ENCODE results near the gene NRXN3.
A peak's percentile ranks its signal among the peaks of the same experiment; 100 is the strongest.
"Not testable (repeated sequence)": the region's sequence is repeated elsewhere in the genome, so short reads cannot be mapped to it uniquely, and the experiment has no call there.

Gene NRXN3

DNA sequence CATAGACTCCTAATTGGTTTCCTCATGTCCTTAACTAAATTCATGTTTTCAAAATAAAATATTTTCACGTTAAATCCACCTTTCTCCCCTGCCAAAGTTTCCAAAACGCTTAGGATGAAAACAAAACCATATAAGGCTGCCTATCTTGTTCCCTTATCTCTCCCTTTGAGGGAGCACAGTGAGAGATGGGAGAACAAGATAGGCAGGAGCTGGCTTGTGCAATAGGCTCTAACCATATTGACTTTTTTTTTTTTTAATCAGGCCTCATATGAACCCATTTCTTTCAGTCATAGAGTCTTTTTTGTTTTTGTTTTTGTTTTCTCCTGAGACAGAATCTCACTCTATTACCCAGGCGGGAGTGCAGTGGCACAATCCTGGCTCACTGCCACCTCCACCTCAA lies 184.9 kb downstream of the NRXN3 start:
- no peak for DNase-seq (ENCODE audit: low read depth, low spot score)
- H3K4me3 ChIP-seq (ENCODE audit: low read length): no peak overlapping the region

DNA sequence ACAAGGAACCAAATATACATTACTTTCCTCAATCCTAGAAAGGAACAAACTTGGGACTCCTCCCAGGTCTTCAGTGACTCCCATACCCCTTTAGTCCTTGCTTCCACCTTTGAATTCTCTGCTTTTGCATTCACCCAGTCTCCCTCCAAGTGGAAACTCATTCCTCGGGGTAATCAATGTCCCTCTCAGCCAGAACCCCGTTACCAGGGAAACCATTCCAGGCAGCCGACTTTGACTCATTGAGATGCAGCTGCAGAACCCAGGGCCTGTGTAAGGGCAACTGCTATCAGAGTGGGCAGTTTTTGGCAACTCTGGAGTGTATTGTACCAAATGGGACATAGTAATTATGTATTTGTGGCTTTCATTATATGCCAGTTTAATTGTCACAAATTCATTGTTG lies 186.2 kb downstream of the NRXN3 start:
- no peak for DNase-seq (ENCODE audit: low read depth, low spot score)
- no peak overlapping the region for H3K4me3 ChIP-seq (ENCODE audit: low read length)

DNA sequence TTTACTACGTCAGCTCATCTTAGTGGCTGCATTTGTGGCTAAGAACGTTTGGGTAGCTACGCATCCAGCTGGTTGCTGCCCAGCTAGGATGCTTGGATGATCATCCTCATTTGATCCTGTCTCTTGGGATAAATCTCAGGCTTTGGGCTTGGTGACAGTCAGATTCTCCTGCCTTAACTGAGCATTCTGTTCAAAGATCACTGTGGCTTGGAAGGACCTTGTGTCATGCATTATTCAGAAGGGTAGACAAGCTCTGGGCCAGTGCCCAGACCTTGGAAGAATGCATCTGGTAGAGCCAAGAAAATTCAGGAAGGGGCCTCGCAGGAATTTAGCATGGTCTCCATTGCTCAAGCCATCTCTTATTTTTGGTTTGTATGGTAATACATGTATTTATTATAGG lies 188.4 kb downstream of the NRXN3 start:
- H3K4me3 ChIP-seq (ENCODE audit: low read length): no peak overlapping the region
- DNase-seq (ENCODE audit: low read depth, low spot score): no peak

DNA sequence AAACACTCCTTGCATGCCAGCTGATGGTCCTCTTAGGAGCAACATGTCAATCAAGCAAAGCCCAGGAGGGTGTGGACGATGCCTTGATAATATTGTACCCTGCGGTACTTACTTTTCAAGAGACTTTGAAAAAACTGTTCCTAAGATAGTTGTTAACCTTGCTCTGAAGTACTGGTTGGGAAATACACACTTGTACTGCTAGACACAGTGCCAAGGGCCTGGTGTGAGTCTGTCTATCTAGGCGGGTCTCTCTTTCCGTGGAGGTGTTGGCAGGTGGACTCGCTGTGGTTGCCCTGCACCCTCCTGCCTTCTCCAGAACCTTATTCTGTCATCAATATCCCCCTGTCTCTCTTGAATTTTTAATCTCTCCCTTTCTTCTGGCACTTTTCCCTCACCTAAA lies 189.4 kb downstream of the NRXN3 start:
- no peak for DNase-seq (ENCODE audit: low read depth, low spot score)
- no peak overlapping the region for H3K4me3 ChIP-seq (ENCODE audit: low read length)

DNA sequence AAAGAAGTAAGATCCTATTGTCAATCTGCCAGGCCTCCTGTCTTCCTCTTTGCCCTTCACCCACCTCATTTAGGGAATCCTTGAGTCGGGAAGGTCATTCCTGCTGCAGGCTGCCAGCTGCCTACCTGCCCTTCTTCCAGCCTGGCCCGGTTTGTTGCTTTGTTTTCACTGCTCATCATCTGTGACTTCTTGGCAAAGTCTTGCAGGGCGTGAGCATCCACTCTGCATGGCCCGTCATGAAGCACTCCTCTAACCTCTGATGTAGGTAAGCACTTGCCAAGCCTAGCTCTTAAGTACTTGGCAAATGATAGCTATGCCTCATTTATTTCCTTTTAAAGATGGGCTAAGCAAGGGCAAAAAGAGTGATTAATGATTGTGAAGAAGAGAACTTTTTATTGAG lies 192.8 kb downstream of the NRXN3 start:
- no peak overlapping the region for H3K4me3 ChIP-seq (ENCODE audit: low read length)
- DNase-seq (ENCODE audit: low read depth, low spot score): no peak

DNA sequence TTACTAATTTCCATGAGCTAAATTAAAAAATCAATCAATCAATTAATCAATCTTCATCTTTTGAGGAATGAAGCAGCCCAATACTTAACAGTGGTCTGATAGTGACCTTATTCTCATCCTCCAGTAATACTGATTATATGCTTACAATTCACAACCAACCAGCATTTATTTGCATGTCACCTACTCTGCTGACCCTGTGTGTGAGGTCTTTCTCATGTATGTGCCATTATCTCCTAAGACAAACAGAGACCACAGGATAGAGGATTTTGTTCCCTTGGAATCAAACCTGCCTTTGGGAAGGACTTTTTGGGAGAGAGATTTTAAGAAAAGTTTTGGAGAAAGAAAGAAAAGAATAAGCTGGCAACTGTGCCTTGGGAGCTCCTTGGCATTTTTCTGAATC lies 197.2 kb downstream of the NRXN3 start:
- no peak for DNase-seq (ENCODE audit: low read depth, low spot score)
- no peak overlapping the region for H3K4me3 ChIP-seq (ENCODE audit: low read length)

DNA sequence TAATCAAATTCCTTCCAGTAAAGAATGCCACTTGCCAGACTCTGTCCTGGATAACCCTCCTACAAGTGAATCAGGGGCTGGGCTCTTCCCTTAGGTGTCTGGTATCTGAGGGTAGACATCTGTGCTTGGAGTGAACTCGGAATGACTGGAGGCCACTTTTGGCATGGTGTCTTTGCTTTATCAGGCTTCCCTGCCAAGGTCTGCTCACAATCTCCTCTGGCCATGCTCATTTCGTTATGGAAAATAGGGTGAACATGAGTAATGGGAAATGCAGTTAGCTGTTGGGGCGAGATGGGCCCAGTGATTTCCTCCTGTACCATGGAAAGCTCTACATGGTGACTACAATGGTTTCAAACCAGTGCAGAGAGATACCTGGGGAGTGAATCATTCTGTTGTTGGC lies 212.9 kb downstream of the NRXN3 start:
- H3K4me3 ChIP-seq (ENCODE audit: low read length): no peak overlapping the region
- no peak for DNase-seq (ENCODE audit: low read depth, low spot score)

DNA sequence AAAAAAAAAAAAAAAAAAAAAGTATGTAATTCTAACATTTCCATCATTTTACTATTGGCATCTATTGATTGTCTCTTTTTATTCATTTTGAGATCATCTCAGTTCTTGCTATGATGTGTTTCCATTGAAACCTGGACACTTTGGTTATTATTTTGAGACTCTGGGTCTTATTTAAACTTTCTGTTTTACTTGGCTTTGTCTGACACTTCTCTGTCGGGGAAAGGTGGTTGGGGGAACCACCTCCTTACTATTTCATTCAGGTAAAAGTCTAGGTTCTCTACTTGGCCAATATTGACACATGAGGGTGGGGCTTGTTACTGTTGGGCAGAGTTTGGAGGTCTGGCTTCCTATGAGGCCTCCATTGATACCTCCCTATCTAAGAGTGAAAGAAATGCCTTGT lies 228.0 kb downstream of the NRXN3 start:
- no peak for DNase-seq (ENCODE audit: low read depth, low spot score)
- no peak overlapping the region for H3K4me3 ChIP-seq (ENCODE audit: low read length)

DNA sequence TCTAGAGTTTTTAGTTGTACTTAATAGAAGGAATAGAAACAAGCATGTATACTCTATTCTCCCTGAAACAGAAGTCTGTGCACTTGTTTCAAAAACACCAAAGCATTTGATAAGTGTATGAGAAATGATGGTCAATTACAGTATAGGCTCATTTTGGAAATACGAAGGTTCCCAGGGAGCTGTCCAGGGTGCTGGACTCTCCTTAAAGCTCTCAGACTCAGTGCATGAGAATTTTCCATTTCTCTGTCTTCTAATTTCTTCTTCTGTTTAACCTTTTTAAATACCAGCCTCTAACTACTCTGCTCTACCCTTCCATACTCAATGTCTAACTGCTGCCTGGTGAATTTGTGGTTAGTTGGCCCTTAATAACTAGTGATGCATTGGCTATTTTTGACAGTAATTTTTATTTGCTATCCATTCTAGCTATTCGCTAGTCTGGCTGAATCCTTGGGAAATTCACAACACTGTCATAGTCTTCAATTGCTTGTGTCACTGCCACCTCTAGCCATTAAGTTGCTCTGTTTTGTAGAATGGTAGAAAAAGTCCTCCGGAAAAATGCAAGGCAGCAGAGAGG lies 229.2 kb downstream of the NRXN3 start:
- DNase-seq (ENCODE audit: low read depth, low spot score): peak; percentile 27

DNA sequence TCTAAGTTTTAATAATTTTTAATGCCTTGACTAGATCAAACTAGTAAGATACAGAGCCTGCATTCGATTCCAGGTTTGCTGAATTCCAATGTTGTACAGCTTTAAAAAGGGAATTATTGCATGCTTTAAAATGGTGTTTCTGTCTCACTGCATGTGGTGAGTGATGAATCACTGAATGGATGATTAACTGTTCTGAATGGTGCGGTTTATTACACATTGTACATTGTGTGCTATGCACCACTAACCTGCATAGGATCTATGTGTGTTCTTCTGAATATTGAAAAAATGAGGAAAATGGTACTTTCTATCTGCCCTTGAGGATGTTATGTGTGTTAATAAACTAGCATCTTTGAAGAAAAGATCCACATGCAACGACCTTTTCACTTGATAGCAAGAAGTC lies 231.7 kb downstream of the NRXN3 start:
- no peak overlapping the region for H3K4me3 ChIP-seq (ENCODE audit: low read length)
- no peak for DNase-seq (ENCODE audit: low read depth, low spot score)

More for the DNA sequence above, 229.2 kb downstream of the NRXN3 start:
- no peak overlapping the region for H3K4me3 ChIP-seq (ENCODE audit: low read length)

DNA sequence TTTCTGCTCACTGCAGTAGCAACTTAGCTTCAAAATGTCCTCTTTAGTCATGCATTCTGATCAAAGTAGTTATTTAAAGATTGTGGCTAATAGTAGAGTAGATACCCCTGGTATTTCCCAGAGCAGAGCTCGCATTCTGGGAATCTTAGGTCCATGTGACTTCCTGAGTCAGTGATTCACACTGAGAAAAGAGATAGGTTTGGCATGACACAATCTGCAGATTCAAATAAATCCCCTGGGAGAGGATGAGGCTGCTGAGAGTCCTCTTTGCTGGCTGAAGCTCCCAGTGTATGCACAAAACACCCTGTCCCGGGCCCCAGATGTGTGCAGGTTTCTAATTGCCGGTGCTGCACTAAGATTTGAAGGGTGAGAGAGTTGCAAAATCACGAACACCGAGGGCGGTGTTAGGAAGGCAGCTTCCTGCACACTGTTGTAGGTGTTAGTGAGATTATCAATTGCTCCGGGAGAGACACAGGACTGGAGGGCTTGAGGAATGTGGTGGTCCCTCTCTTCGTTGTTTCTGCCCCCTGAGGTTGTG lies 233.2 kb downstream of the NRXN3 start:
- DNase-seq (ENCODE audit: low read depth, low spot score): no peak
- no peak overlapping the region for H3K4me3 ChIP-seq (ENCODE audit: low read length)

DNA sequence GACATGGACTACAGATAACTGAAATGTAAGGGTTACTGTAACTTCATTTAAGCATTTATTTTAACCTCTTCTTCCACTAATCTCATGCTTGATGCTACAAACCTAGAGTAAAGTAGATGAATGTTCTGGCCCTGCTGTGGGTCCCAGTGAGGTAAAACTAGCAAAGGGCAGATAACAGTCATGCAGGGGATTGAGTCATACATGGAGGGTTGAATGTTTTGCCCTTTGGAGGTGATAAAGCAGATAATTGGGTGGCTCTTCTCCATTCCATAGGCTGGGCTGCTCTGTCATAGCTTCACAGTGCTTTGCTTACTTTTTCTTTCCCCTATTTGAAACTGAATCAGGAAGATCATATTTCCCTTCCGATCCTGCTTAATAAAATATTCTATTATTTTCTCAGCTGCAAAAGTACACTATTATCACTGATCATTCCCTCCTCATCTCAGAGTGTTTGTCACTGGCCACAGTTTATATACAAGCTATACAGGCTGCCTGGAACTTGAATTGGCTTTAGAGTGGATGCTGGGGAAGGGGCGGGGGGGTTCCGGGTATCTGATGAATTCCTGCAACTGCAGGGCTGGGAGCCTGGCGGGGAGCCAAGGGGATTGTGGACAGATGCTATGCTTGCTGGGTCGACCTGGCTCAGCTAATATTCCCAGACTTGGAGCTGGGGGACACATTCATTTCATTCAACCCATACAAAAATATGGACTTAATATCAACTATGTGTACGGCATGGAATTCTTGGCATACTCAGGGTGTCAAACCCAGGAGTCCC lies 235.1 kb downstream of the NRXN3 start:
- H3K4me3 ChIP-seq (ENCODE audit: low read length): no peak overlapping the region
- DNase-seq (ENCODE audit: low read depth, low spot score): no peak

DNA sequence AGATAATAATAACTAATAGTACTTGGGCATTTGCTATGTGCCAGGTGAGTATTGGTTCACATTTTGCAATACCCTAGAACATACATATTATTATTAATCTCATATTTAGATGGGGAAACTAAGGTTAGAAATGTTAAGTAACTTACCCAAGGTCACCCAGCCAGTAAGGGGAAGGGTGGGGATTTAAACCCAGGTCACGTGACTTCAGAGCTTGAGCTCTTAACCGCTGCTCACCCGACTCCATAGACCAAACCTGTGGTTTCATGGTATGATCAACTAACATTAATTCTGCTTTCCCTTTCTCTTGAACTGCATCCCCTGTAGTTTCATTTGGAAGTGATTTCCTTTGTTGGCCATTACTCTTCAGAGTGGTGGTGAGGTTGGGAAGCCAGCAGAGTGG lies 242.3 kb downstream of the NRXN3 start:
- no peak for DNase-seq (ENCODE audit: low read depth, low spot score)
- no peak overlapping the region for H3K4me3 ChIP-seq (ENCODE audit: low read length)

DNA sequence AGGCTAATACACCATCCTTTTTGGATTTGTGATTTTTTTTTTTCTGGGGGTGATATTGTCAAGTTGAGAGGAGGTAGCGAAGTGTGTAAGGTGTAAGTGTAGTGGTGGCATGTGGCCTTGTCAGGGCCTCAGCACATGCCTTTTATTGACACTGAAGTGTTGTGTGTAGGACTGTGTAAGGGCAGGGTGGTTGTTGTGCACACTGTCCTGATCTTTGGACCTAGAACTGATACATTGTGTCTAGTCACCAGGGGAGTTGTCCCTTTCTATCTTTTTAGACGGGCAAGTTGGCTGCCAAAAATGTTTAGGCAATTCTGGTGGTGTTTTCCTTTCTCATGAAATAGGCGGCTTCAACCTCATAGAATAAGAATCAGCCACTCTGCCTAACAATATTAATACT lies 244.0 kb downstream of the NRXN3 start:
- H3K4me3 ChIP-seq (ENCODE audit: low read length): no peak overlapping the region
- no peak for DNase-seq (ENCODE audit: low read depth, low spot score)

DNA sequence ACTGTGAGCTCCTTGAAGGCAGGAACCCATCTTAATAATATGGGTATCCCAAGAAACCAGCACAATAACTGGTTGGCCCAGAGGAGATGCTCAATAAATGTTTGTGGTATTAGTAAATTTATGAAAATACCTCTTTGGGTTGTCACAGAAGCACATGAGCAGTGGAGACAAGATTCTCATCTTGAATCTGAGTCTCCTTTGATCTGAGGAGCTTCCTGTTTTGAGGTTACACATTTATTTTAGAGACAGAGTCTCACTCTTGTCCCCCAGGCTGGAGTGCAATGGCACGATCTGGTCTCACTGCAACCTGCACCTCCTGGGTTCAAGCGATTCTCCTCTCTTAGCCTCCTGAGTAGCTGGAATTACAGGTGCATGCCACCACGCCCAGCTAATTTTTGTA lies 247.4 kb downstream of the NRXN3 start:
- H3K4me3 ChIP-seq (ENCODE audit: low read length): no peak overlapping the region
- DNase-seq (ENCODE audit: low read depth, low spot score): peak; percentile 26

DNA sequence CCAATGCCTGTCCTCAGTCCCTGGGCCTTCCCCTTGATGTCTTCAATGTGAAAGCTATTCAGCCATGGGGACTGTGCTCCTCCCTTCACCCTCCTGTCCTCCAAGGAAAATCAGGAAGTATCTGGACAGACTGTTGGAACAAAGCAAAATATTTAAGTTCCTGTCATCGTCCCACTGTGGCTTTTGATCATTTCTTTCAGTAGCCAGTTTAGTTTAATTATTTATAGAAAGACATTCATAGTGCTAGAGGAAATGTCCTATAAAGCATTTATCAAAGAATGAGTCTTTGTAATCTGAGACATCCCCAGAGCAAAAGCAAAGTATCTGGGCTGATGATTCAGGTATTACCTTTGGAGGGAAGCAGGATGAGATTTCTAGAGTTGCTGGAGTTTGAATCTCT lies 254.1 kb downstream of the NRXN3 start:
- H3K4me3 ChIP-seq (ENCODE audit: low read length): no peak overlapping the region
- no peak for DNase-seq (ENCODE audit: low read depth, low spot score)

DNA sequence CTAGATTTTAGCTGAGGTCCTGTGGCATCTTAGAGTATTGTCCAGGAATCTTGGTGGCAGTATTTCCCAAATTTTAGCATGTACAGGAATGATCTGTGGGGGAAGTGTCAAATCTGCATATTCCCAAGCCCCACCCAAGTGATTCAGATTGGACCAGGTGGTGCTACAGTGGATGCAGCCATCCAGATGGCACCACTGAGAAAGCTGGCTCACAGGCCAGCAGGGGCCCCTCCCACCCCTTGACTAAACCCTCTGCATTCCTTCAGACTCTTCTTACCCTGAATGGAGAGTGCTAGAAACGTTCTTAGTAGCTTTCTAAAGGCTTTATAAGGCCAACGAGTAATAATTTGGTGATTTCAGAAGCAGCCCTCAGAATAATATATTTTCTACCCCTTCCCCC lies 255.2 kb downstream of the NRXN3 start:
- no peak for DNase-seq (ENCODE audit: low read depth, low spot score)
- no peak overlapping the region for H3K4me3 ChIP-seq (ENCODE audit: low read length)

DNA sequence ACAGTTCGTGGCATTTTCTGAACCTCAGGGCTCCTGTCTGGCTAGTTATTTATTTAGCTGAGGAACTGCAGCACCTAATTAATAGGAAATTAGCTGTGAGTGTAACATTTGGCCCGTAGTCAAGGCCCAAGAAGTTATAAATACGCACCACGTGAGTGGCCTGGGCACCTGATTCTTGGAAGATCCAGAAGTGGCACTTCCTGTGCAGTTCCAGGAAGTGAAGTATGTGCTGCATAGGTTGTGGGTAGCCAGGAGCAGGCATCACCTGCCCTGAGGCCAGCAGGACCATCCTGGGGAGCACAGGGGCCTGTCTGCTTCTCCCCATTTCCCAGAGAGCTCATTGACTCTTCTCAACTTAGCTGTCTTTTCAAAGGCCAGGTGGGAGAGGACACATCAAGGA lies 255.6 kb downstream of the NRXN3 start:
- DNase-seq (ENCODE audit: low read depth, low spot score): no peak

DNA sequence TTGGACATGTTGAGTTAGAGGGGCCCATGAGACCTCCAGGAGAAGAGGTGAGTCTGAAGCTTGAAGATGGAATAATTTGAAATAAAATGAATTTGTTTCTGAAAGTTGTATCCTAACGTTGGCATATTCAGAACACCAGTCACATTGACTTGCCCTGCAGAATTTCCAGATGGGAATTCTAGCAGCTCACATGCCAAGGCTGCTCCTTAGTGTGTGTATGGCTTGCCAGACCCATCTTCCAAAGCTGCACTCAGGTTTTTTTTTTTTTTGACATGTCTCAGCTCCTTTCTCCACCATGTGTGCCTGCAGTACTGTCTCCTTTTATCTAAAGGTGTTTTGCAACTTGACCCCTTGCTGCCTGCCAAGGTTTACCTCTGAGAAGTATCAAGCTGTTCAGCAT lies 261.9 kb downstream of the NRXN3 start:
- DNase-seq (ENCODE audit: low read depth, low spot score): no peak
- H3K4me3 ChIP-seq (ENCODE audit: low read length): no peak overlapping the region

More for the DNA sequence above, 255.6 kb downstream of the NRXN3 start:
- no peak overlapping the region for H3K4me3 ChIP-seq (ENCODE audit: low read length)

DNA sequence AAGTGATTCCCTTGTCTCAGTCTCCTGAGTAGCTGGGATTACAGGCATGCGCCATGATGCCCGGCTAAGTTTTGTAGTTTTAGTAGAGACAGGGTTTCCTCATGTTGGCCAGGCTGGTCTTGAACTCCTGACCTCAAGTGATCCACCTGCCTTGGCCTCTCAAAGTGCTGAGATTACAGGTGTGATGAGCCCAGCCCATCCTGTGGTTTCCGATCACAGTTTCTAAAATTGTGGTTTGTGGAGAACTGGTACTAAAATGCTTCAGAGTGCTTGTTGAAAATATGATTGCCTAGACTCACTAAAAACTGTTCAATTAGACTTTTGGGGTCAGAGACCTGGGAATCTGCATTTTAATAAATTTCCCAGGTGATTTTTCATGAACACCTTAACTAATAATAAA lies 267.3 kb downstream of the NRXN3 start:
- H3K4me3 ChIP-seq (ENCODE audit: low read length): not testable (repeated sequence)

DNA sequence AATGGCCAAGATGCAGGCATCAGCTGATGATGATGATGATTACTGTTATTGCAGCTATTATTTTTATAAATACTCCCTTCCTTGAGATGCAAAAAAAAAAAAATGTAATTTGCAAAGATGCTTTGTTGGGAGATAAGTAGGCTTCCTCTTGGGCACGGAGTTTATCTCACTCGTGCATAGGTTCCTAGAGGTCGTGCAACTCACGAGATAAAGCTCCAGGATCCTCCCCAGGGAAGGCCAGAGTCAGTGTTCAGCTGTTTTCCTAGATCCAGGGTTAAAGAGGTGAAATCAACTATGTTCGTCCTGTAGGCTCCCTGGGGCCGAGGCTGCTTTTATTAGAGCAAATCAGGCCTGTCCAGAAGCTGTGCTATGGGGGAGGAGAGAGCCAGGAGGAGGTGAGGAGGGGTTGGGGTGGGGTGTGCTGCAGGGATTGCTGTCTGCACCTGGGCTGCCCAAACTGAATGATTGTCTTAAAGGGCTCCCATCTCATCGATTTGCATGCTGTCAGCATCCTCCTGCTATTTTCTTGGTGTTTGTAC lies 270.3 kb downstream of the NRXN3 start:
- H3K4me3 ChIP-seq (ENCODE audit: low read length): no peak overlapping the region
- DNase-seq (ENCODE audit: low read depth, low spot score): no peak

More for the DNA sequence above, 267.3 kb downstream of the NRXN3 start:
- not testable (repeated sequence) for DNase-seq (ENCODE audit: low read depth, low spot score)
